CD8-positive, alpha-beta memory T cell (primary cell): ENCODE results near the gene SEMA3G. TPM values are rescaled to one million over a fixed set of nuclear protein-coding genes. Genes with fewer than 3 reads are reported as not detected.
A peak's percentile ranks its signal among the peaks of the same experiment; 100 is the strongest.

Experiments
- CTCF ChIA-PET: fragments of 350-600 bp; sonication (Branson Sonifier 250); formaldehyde crosslinking; loops from one replicate; lab custom pipeline; 2021; ENCODE audit warnings: antibody characterized with exemption; lab: Charles Lee
- POLR2A ChIA-PET: fragments of 350-600 bp; sonication (Branson Sonifier 250); formaldehyde crosslinking; loops from one replicate; lab custom pipeline; 2021; ENCODE audit warnings: antibody characterized with exemption; lab: Charles Lee
- DNase-seq, 5 donors: peaks; one replicate each; pipeline versions ENCODE4 v3.0.0 to v3.0.0-alpha.2; 2020 to 2022; ENCODE audit warnings: mixed read lengths in 1 of 5
- H3K27ac ChIP-seq: one replicate; pipeline ENCODE4 v1.7.0; 2013; ENCODE audit warnings: low read depth, mild to moderate bottlenecking, low read length, moderate library complexity
- H3K27me3 ChIP-seq: 2 replicates; pipeline ENCODE4 v1.7.0; 2013; ENCODE audit warnings: low read length, mild to moderate bottlenecking; ENCODE audit not compliant: insufficient read depth, poor library complexity, severe bottlenecking
- H3K36me3 ChIP-seq: 2 replicates; pipeline ENCODE4 v1.7.0; 2013; ENCODE audit warnings: mild to moderate bottlenecking, low read length, moderate library complexity; ENCODE audit not compliant: insufficient read depth
- H3K4me1 ChIP-seq: 2 replicates; pipeline ENCODE4 v1.7.0; 2013; ENCODE audit warnings: mild to moderate bottlenecking, low read length, moderate library complexity; ENCODE audit not compliant: insufficient read depth
- H3K4me3 ChIP-seq: 2 replicates; pipeline ENCODE4 v1.7.0; 2013; ENCODE audit warnings: mild to moderate bottlenecking, low read length
- H3K9me3 ChIP-seq: 2 replicates; pipeline ENCODE4 v1.7.0; 2013; ENCODE audit warnings: mild to moderate bottlenecking, low read length
- H3K27ac Mint-ChIP-seq, 8 donors: one replicate each; pipeline ENCODE4 v1.8.0; 2020 to 2021; ENCODE audit warnings: mixed read lengths in 8 of 8, mild to moderate bottlenecking in 6 of 8, inconsistent platforms in 3 of 8, moderate library complexity in 3 of 8
- H3K27me3 Mint-ChIP-seq, 2 donors: one replicate each; pipeline ENCODE4 v1.8.0; 2020 to 2021; ENCODE audit warnings: mixed read lengths in 2 of 2, mild to moderate bottlenecking in 1 of 2, moderate library complexity in 1 of 2
- H3K36me3 Mint-ChIP-seq, 3 donors: one replicate each; pipeline ENCODE4 v1.8.0; 2020 to 2021; ENCODE audit warnings: mixed read lengths in 3 of 3, inconsistent platforms in 1 of 3, mild to moderate bottlenecking in 1 of 3
- H3K4me1 Mint-ChIP-seq, 3 donors: one replicate each; pipeline ENCODE4 v1.8.0; 2020 to 2021; ENCODE audit warnings: mixed read lengths in 3 of 3, inconsistent platforms in 1 of 3, mild to moderate bottlenecking in 1 of 3
- H3K4me3 Mint-ChIP-seq, 7 donors: one replicate each; pipeline ENCODE4 v1.8.0; 2020 to 2021; ENCODE audit warnings: mixed read lengths in 7 of 7, mild to moderate bottlenecking in 6 of 7, moderate library complexity in 4 of 7, inconsistent platforms in 2 of 7
- H3K9me3 Mint-ChIP-seq, 5 donors: one replicate each; pipeline ENCODE4 v1.8.0; 2020 to 2022; ENCODE audit warnings: mixed read lengths in 5 of 5, mild to moderate bottlenecking in 3 of 5, moderate library complexity in 2 of 5, inconsistent platforms in 1 of 5
- polyA plus RNA-seq: library from polyadenylated mRNA; unstranded; fragments of 300-500 nt; fragmentation: Illumina TruSeq; gene quantifications from one replicate; pipeline ENCODE4 v1.2.3, GENCODE V29; 2021
- total RNA-seq, 2 experiments: library from RNA; stranded (reverse); gene quantifications; one replicate each; pipeline ENCODE4 v1.2.3, GENCODE V29; 2021

SEMA3G gene
- total and polyA plus RNA-seq, 3 experiments from 2014 or later: 0.13 to 0.16 TPM; not detected in 1

- POLR2A ChIA-PET: interaction anchor here (0.6 to 1.5 kb wide), 2 partner anchors 34 to 112 kb away, joined by 4 read pairs; no protein-coding TSS in a partner anchor
- peak; percentile 59 to 79 (median 65) for DNase-seq
Observed at GRCh38 chr3:52446631-52447511, 2.0 kb upstream of the SEMA3G start.

GRCh38 chr3:52446042-52446441, 1.1 kb upstream of the SEMA3G start:
- H3K4me1 Mint-ChIP-seq: peaks cover 7 to 10% (median 9%) of the 10 kb centered on the region in 3 donors
- CTCF ChIA-PET: interaction anchor here (0.9 to 3.5 kb wide), 15 partner anchors 12 to 444 kb away, joined by 3 to 20 read pairs (median 4); no protein-coding TSS in a partner anchor
- DNase-seq: no peak
- Histone ChIP-seq H3K27ac (no peak overlapping the region), H3K4me1 (peaks cover 12% of the 10 kb centered on the region), H3K36me3 (no peaks in the 10 kb centered on the region), H3K9me3 (no peaks in the 10 kb centered on the region), H3K4me3 (no peak overlapping the region), H3K27me3 (no peaks in the 10 kb centered on the region)
- no peaks in the 10 kb centered on the region for H3K9me3 Mint-ChIP-seq
- POLR2A ChIA-PET: interaction anchor here (0.6 to 1.5 kb wide), 2 partner anchors 33 to 111 kb away, joined by 4 read pairs; no protein-coding TSS in a partner anchor
- no peaks in the 10 kb centered on the region for H3K36me3 Mint-ChIP-seq
- H3K27ac Mint-ChIP-seq: no peak overlapping the region
- peaks cover 0 to 1% of the 10 kb centered on the region in 2 donors for H3K27me3 Mint-ChIP-seq
- no peak overlapping the region for H3K4me3 Mint-ChIP-seq

More at GRCh38 chr3:52446631-52447511, 2.0 kb upstream of the SEMA3G start:
- H3K4me3 Mint-ChIP-seq: peak overlapping the region in 1 of 7 donors; percentile 15
- H3K4me1 ChIP-seq: peaks cover 12% of the 10 kb centered on the region
- no peak overlapping the region for H3K27ac ChIP-seq
- H3K27me3 ChIP-seq: no peaks in the 10 kb centered on the region
- peak overlapping the region in 4 of 8 donors; percentile 0 to 92 (median 29) for H3K27ac Mint-ChIP-seq
- H3K4me3 ChIP-seq: no peak overlapping the region
- H3K9me3 Mint-ChIP-seq: no peaks in the 10 kb centered on the region
- CTCF ChIA-PET: interaction anchor here (0.6 to 3.5 kb wide), 26 partner anchors 11 to 445 kb away, joined by 3 to 20 read pairs (median 4); partner anchors contain the start of gene UQCC5
- H3K36me3 ChIP-seq: no peaks in the 10 kb centered on the region
- H3K36me3 Mint-ChIP-seq: no peaks in the 10 kb centered on the region
- H3K27me3 Mint-ChIP-seq: peaks cover 0 to 1% of the 10 kb centered on the region in 2 donors
- no peaks in the 10 kb centered on the region for H3K9me3 ChIP-seq
- H3K4me1 Mint-ChIP-seq: peaks cover 7 to 10% (median 9%) of the 10 kb centered on the region in 3 donors

GRCh38 chr3:52443791-52444687, 864 bp downstream of the SEMA3G start:
- Histone ChIP-seq H3K4me3 (no peak overlapping the region), H3K4me1 (peaks cover 12% of the 10 kb centered on the region), H3K9me3 (no peaks in the 10 kb centered on the region), H3K27me3 (no peaks in the 10 kb centered on the region), H3K36me3 (no peaks in the 10 kb centered on the region), H3K27ac (no peak overlapping the region)
- ChIA-PET POLR2A (no interaction called here), CTCF (interaction anchor here (1.2 kb wide), 1 partner anchor 16 kb away, joined by 3 read pairs; no protein-coding TSS in a partner anchor)
- Mint-ChIP-seq H3K4me3 (no peak overlapping the region), H3K4me1 (peaks cover 7 to 10% (median 9%) of the 10 kb centered on the region in 3 donors), H3K9me3 (no peaks in the 10 kb centered on the region), H3K27me3 (peaks cover 0 to 1% of the 10 kb centered on the region in 2 donors), H3K27ac (peak overlapping the region in 1 of 8 donors; percentile 50), H3K36me3 (no peaks in the 10 kb centered on the region)
- DNase-seq: no peak

GRCh38 chr3:52443268-52443610, 1.7 kb downstream of the SEMA3G start:
- Histone ChIP-seq H3K36me3 (no peaks in the 10 kb centered on the region), H3K27ac (no peak overlapping the region), H3K4me1 (peaks cover 12% of the 10 kb centered on the region), H3K27me3 (no peaks in the 10 kb centered on the region), H3K9me3 (no peaks in the 10 kb centered on the region), H3K4me3 (no peak overlapping the region)
- CTCF ChIA-PET: no interaction called here
- Mint-ChIP-seq H3K9me3 (no peaks in the 10 kb centered on the region), H3K27me3 (peaks cover 0 to 1% of the 10 kb centered on the region in 2 donors), H3K36me3 (no peaks in the 10 kb centered on the region), H3K4me1 (peaks cover 7 to 10% (median 9%) of the 10 kb centered on the region in 3 donors), H3K27ac (no peak overlapping the region), H3K4me3 (no peak overlapping the region)
- DNase-seq: no peak
- POLR2A ChIA-PET: no interaction called here

- H3K9me3 ChIP-seq: no peaks in the 10 kb centered on the region
- DNase-seq: no peak
- Mint-ChIP-seq H3K4me3 (no peak overlapping the region), H3K27ac (peak overlapping the region in 1 of 8 donors; percentile 77), H3K36me3 (no peaks in the 10 kb centered on the region), H3K27me3 (peaks cover 0 to 1% of the 10 kb centered on the region in 2 donors), H3K9me3 (no peaks in the 10 kb centered on the region), H3K4me1 (peaks cover 7 to 10% (median 9%) of the 10 kb centered on the region in 3 donors)
- peaks cover 12% of the 10 kb centered on the region for H3K4me1 ChIP-seq
- ChIA-PET POLR2A (no interaction called here), CTCF (interaction anchor here (0.7 kb wide), 1 partner anchor 30 kb away, joined by 4 read pairs; no protein-coding TSS in a partner anchor)
- H3K36me3 ChIP-seq: no peaks in the 10 kb centered on the region
- H3K27me3 ChIP-seq: no peaks in the 10 kb centered on the region
- no peak overlapping the region for H3K4me3 ChIP-seq
- H3K27ac ChIP-seq: no peak overlapping the region
Observed at GRCh38 chr3:52442409-52443267, 2.3 kb downstream of the SEMA3G start.

GRCh38 chr3:52441772-52442332, 3.1 kb downstream of the SEMA3G start:
- POLR2A ChIA-PET: no interaction called here
- Mint-ChIP-seq H3K36me3 (no peaks in the 10 kb centered on the region), H3K4me1 (peaks cover 3 to 6% (median 5%) of the 10 kb centered on the region in 3 donors), H3K9me3 (no peaks in the 10 kb centered on the region), H3K27me3 (peaks cover 0 to 1% of the 10 kb centered on the region in 2 donors), H3K27ac (no peak overlapping the region), H3K4me3 (no peak overlapping the region)
- no peak overlapping the region for H3K27ac ChIP-seq
- peaks cover 8% of the 10 kb centered on the region for H3K4me1 ChIP-seq
- no peak for DNase-seq
- H3K4me3 ChIP-seq: no peak overlapping the region
- H3K9me3 ChIP-seq: no peaks in the 10 kb centered on the region
- CTCF ChIA-PET: interaction anchor here (0.7 kb wide), 1 partner anchor 30 kb away, joined by 4 read pairs; no protein-coding TSS in a partner anchor
- no peaks in the 10 kb centered on the region for H3K36me3 ChIP-seq
- no peaks in the 10 kb centered on the region for H3K27me3 ChIP-seq
